TTC549 (cell line): ENCODE results near the gene TNNT1.

Experiments
- FAIRE-seq: peaks from 2 replicates; lab custom pipeline; 2012; peaks lifted over from hg19 to GRCh38; lab: Jason Lieb, UNC

Gene TNNT1

DNA sequence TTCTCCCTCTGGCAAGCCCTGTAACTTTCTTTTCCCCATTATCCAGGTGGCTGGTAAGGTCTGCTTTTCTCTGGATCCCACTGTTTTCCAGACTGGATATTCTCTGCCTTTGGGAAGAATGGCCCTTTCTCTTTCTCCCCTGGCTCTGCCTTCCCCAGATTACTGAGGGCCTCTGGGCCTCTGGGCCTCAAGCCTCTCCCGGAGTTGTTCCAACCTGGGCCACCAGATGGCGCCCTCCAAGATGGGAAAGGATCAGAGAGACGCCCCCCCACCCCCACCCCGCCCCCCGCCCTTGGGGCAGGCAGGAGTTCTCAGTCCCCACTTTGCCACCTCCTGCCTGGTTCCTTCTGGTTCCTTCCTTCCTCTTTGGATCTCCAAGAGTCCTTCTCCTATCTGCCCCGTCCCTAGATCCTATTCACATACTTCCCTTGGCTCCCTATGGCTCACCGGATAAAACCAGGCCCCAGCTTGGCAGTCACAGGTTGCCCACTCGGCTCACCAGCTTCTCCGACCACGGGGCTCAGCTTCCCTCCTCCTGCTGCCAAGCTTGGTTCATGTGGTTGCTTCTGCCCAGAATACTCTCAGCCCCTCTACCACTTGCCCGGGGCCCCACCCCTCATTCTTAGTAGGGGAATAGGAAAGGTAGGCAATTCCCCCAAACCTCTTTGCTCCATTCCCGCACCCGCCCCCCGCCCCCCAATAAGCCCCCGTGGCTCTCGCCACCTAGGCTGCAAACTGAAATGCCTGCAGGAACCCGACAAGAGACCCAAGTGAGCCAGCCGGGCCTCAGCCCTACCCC lies 60.3 kb downstream of the TNNT1 start:
- FAIRE-seq = no peak

GRCh38 chr19:55088021-55088451 lies 61.0 kb downstream of the TNNT1 start:
- no peak for FAIRE-seq

DNA sequence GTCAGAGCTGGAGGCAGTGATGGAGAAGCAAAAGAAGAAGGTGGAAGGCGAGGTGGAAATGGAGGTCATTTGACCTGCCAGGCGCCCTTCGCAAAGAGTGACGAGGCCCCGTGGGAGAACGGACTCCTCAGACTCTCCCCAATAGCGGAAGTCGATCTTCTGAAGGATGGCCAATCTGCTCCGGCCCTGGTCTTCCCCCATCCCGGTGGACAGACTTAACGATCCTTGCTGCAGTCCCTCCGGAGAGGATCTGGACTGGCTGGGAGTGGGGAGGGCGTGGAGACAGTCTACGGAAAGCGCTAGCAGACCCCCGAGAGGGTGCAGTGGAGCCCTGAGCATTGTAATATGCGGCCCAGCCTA lies 61.5 kb downstream of the TNNT1 start:
- no peak for FAIRE-seq

GRCh38 chr19:55086730-55087541 lies 62.1 kb downstream of the TNNT1 start:
- FAIRE-seq = no peak

GRCh38 chr19:55085923-55086715 lies 62.9 kb downstream of the TNNT1 start:
- FAIRE-seq = no peak

DNA sequence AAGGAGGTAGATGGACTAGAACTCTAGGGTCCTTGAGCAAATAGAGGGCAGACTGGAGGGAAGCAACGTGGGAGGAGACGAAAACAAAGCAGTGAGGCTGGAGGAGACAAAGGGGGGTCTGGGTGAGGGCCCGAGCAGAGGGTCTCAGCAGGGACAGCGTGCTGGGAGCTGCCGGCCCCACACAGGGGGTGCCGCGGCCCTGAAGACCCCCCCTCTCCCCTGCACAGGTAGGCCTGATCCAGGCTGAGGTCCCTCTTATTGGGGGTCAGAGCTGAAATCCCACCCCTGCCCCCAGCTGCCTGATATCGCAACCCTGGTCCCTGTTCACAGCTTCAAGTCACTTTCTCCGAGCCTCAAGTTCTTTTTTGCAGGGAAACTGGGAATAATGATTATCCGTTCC lies 64.6 kb downstream of the TNNT1 start:
- FAIRE-seq = no peak

GRCh38 chr19:55083004-55083850 lies 65.8 kb downstream of the TNNT1 start:
- no peak for FAIRE-seq
